Ascending aorta (tissue), 2 donors: ENCODE data around the gene TMIGD1. TPM values are rescaled to one million over a fixed set of nuclear protein-coding genes. Genes with fewer than 3 reads are reported as not detected.

Experiments used
- DNase-seq, 2 donors: peaks; one replicate each; pipeline ENCODE4 v3.0.0-alpha.2; 2019; ENCODE audit warnings: low spot score in 2 of 2
- H3K27ac ChIP-seq, 2 donors: fragments of 200-600 bp; sonication (generic); one replicate each; pipeline ENCODE4 v1.5.1; 2016 to 2017; ENCODE audit warnings: mild to moderate bottlenecking in 1 of 2
- H3K27me3 ChIP-seq: fragments of 200-600 bp; sonication (generic); one replicate; pipeline ENCODE4 v1.5.1; 2017
- H3K36me3 ChIP-seq, 2 donors: fragments of 200-600 bp; sonication (generic); one replicate each; pipeline ENCODE4 v1.5.1; 2016
- H3K4me1 ChIP-seq, 2 donors: fragments of 200-600 bp; sonication (generic); one replicate each; pipeline ENCODE4 v1.5.1; 2016 to 2017; ENCODE audit warnings: mild to moderate bottlenecking in 1 of 2
- H3K4me3 ChIP-seq, 2 donors: fragments of 200-600 bp; sonication (generic); one replicate each; pipeline ENCODE4 v1.5.1; 2016 to 2017; ENCODE audit warnings: mild to moderate bottlenecking in 1 of 2
- H3K9me3 ChIP-seq, 2 donors: fragments of 200-600 bp; sonication (generic); one replicate each; pipeline ENCODE4 v1.5.1; 2016
- CTCF ChIP-seq, 3 experiments: fragments of 200-600 bp in 2 of 3; fragments of 450-650 bp in 1 of 3; sonication (generic) in 2 of 3; IDR thresholded peaks; one replicate each; pipeline ENCODE4 v1.5.1; 2016 to 2019; ENCODE audit warnings: antibody characterized with exemption in 3 of 3, mild to moderate bottlenecking in 1 of 3, moderate library complexity in 1 of 3
- intact Hi-C: fragments of 100-400 bp; cut with DNase I; formaldehyde crosslinking; loops from one replicate; pipeline ENCODE4 v1.15.1; 2023
- total RNA-seq: library from RNA; depleted of rRNA; stranded (reverse); fragments of >200 nt; gene quantifications from one replicate; pipeline ENCODE4 v1.1.0, GENCODE V29; 2016

The TMIGD1 gene
- total RNA-seq, 1 donor from 2014 or later: not detected

- peak overlapping the region; percentile 81 to 90 for H3K4me3 ChIP-seq
- peak overlapping the region; percentile 82 to 86 for H3K27ac ChIP-seq
- H3K9me3 ChIP-seq: no peaks in the 10 kb centered on the region
- H3K27me3 ChIP-seq: no peaks in the 10 kb centered on the region
- H3K36me3 ChIP-seq: no peaks in the 10 kb centered on the region
- no peak for DNase-seq
- intact Hi-C loops: loop anchor here (2.0 to 5.0 kb wide), 5 partner anchors 39 to 445 kb away; partner anchors contain the start of genes CRLF3, GOSR1 and NSRP1
- peaks cover 0 to 4% of the 10 kb centered on the region in 2 donors for H3K4me1 ChIP-seq
- TF ChIP-seq CTCF (IDR thresholded peaks at IDR 0.05): no peak
Observed at GRCh38 chr17:30379303-30379902, 45.5 kb upstream of the TMIGD1 start.

GRCh38 chr17:30378825-30379302 lies 45.0 kb upstream of the TMIGD1 start, which contains the start of gene CPD:
Gene CPD, plus strand, starts transcription at chr17:30378927. Its CDS starts 54 bp downstream, at chr17:30378981.
- Histone ChIP-seq H3K27me3 (no peaks in the 10 kb centered on the region), H3K4me1 (peaks cover 0 to 4% of the 10 kb centered on the region in 2 donors), H3K4me3 (peak within 1 kb of the TSS; percentile 81 to 90), H3K36me3 (no peaks in the 10 kb centered on the region), H3K9me3 (no peaks in the 10 kb centered on the region), H3K27ac (peak within 1 kb of the TSS; percentile 82 to 86)
- intact Hi-C loops: loop anchor here (1.0 to 5.0 kb wide), 6 partner anchors 38 to 446 kb away; partner anchors contain the start of genes CRLF3, GOSR1 and NSRP1
- peak; percentile 84 to 99 for DNase-seq
- peak in 1 of 3 experiments; percentile 8 for TF ChIP-seq CTCF (IDR thresholded peaks at IDR 0.05)

GRCh38 chr17:30378241-30378824 lies 44.5 kb upstream of the TMIGD1 start:
- peaks cover 0 to 4% of the 10 kb centered on the region in 2 donors for H3K4me1 ChIP-seq
- intact Hi-C loops: loop anchor here (1.0 to 5.0 kb wide), 6 partner anchors 38 to 446 kb away; partner anchors contain the start of genes CRLF3, GOSR1 and NSRP1
- peak overlapping the region; percentile 81 to 90 for H3K4me3 ChIP-seq
- no peaks in the 10 kb centered on the region for H3K36me3 ChIP-seq
- H3K27ac ChIP-seq: peak overlapping the region; percentile 82 to 86
- TF ChIP-seq CTCF (IDR thresholded peaks at IDR 0.05): no peak
- H3K9me3 ChIP-seq: no peaks in the 10 kb centered on the region
- no peaks in the 10 kb centered on the region for H3K27me3 ChIP-seq
- DNase-seq: no peak

- no peak for DNase-seq
- H3K27ac ChIP-seq: peak overlapping the region in 1 of 2 donors; percentile 82
- peaks cover 0 to 4% of the 10 kb centered on the region in 2 donors for H3K4me1 ChIP-seq
- TF ChIP-seq CTCF (IDR thresholded peaks at IDR 0.05): no peak
- no peaks in the 10 kb centered on the region for H3K27me3 ChIP-seq
- peak overlapping the region; percentile 81 to 90 for H3K4me3 ChIP-seq
- intact Hi-C loops: loop anchor here (1.0 to 5.0 kb wide), 6 partner anchors 37 to 447 kb away; partner anchors contain the start of genes CRLF3, GOSR1 and NSRP1
- H3K36me3 ChIP-seq: no peaks in the 10 kb centered on the region
- no peaks in the 10 kb centered on the region for H3K9me3 ChIP-seq
Observed at GRCh38 chr17:30377574-30378240, 43.9 kb upstream of the TMIGD1 start.

- Histone ChIP-seq H3K27me3 (no peaks in the 10 kb centered on the region), H3K27ac (no peak overlapping the region), H3K4me1 (peaks cover 0 to 2% of the 10 kb centered on the region in 2 donors), H3K9me3 (no peaks in the 10 kb centered on the region), H3K36me3 (no peaks in the 10 kb centered on the region), H3K4me3 (no peak overlapping the region)
- intact Hi-C loops: loop anchor here (5.0 kb wide), 2 partner anchors 50 to 260 kb away; partner anchors contain the start of gene NSRP1
- TF ChIP-seq CTCF (IDR thresholded peaks at IDR 0.05): no peak
- DNase-seq: no peak
Observed at GRCh38 chr17:30376621-30377452, 43.0 kb upstream of the TMIGD1 start.
